Measurements from ENCODE around the gene LRFN2.

Gene LRFN2

DNA sequence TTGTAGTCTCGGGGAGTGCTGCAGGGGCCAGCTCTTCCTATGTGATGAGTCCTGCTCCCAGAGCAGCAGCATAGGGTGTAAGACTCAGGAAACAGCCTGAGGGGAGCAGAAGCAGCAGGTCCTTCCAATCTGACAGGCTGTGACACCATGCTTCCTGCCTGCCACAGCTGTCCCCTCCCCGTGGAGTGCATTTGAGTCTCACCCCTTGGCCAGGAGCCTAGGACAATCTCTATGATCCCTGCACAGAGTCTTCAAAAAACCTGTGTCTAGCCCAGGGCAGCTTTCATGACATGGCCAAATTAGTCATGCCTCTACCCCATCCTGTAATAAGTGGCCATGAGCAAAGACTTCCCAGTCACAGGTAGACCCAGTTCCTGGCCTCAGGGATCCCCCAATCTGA, 23.1 kb upstream of the LRFN2 start:
- Mint-ChIP-seq H3K9me3 (no peaks in the 10 kb centered on the region), H3K27ac (no peak overlapping the region), H3K36me3 (ENCODE audit: low read depth) (no peaks in the 10 kb centered on the region), H3K27me3 (peaks cover 16% of the 10 kb centered on the region), H3K4me3 (no peak overlapping the region), H3K4me1 (ENCODE audit: low read depth) (no peaks in the 10 kb centered on the region)
- intact Hi-C loops (cut with micrococcal nuclease) = no loop called here

DNA sequence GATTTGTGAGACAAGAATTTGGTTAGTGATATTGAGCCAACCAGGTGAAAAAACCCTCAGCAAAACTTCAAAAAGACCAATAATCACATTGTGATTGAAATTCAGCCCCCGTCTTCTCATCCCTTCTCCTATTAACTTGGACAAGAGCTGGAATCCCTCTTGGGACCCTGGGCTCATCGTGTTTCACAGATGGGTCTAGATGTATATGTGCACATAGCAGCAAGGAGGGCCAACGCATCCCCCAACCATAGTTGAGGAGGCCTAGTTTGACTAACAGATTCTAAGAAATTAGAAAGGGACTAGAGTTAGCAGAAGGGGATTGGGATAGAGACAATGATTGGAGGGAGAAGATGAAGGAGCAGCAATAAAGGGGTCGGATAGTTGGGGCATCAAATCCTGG, 19.8 kb upstream of the LRFN2 start:
- H3K27me3 Mint-ChIP-seq = peaks cover 24% of the 10 kb centered on the region
- H3K4me1 Mint-ChIP-seq (ENCODE audit: low read depth) = no peaks in the 10 kb centered on the region
- H3K9me3 Mint-ChIP-seq = no peaks in the 10 kb centered on the region
- intact Hi-C loops (cut with micrococcal nuclease) = no loop called here
- H3K4me3 Mint-ChIP-seq = no peak overlapping the region
- no peak overlapping the region for H3K27ac Mint-ChIP-seq
- H3K36me3 Mint-ChIP-seq (ENCODE audit: low read depth) = no peaks in the 10 kb centered on the region

DNA sequence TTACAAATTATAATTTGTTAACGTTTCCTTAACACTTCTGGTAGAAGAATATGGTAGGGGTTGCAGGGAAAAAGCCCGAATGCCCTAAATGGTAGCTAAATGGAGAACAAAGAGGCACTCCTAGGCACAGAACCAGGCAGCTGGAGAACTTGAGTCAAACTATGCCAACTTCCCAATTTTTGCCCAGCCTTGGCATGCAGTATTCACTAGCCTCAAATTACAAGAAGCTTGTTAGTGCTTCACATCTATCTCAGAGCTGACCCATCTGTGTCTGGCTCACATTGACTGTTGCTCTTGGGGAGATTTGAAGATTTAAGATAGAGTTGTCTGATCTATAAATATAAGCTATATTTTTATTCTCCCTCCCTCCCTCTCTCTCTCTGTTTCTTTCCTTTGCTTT, 19.4 kb upstream of the LRFN2 start:
- Mint-ChIP-seq H3K27ac (no peak overlapping the region), H3K27me3 (peaks cover 24% of the 10 kb centered on the region), H3K4me1 (ENCODE audit: low read depth) (no peaks in the 10 kb centered on the region), H3K36me3 (ENCODE audit: low read depth) (no peaks in the 10 kb centered on the region), H3K9me3 (no peaks in the 10 kb centered on the region), H3K4me3 (no peak overlapping the region)
- intact Hi-C loops (cut with micrococcal nuclease) = no loop called here

DNA sequence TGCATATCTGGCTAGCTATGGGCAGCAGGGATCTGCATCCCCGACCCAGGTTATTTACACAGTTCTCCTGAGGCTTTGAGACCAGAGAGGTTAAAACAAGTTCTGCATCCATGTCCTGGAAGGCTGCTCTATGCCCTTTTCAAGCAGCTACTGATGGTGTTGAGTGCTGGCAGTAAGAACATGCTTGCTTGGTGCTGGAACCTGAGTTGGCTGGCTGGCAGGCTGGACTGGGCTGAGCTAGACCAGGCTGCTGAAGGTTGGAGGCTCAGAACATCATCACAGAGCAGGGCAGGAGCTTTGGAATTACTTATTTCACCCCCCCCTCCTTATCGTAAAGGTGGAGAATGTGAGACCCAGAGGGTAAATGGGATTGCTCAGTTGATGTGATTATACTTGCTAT, 16.9 kb upstream of the LRFN2 start:
- Mint-ChIP-seq H3K27me3 (peaks cover 31% of the 10 kb centered on the region), H3K4me1 (ENCODE audit: low read depth) (no peaks in the 10 kb centered on the region), H3K4me3 (no peak overlapping the region), H3K27ac (no peak overlapping the region), H3K9me3 (no peaks in the 10 kb centered on the region), H3K36me3 (ENCODE audit: low read depth) (no peaks in the 10 kb centered on the region)
- intact Hi-C loops (cut with micrococcal nuclease) = no loop called here

DNA sequence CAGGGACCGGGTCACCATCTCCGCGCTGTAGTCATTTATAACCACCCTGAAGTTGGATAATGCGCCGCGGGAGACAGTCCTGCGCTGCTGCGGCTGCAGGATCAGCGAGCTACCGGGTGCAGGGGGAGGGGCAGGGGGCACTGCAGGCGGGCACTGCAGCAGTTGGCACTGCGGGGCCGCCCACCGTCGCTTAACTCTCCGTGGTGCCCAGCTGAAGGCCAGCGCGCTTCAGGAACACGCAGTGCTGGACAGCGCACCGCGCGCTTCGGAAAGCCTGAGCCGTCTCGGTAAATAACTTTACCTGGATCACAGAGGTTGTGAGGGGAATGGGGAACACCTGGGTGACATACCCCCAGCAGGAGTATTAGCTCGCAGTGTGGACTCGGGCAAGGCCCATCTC, 12.4 kb upstream of the LRFN2 start:
- intact Hi-C loops (cut with micrococcal nuclease) = no loop called here
- no peaks in the 10 kb centered on the region for H3K36me3 Mint-ChIP-seq (ENCODE audit: low read depth)
- H3K4me3 Mint-ChIP-seq = no peak overlapping the region
- no peak overlapping the region for H3K27ac Mint-ChIP-seq
- no peaks in the 10 kb centered on the region for H3K4me1 Mint-ChIP-seq (ENCODE audit: low read depth)
- H3K9me3 Mint-ChIP-seq = no peaks in the 10 kb centered on the region
- peaks cover 28% of the 10 kb centered on the region for H3K27me3 Mint-ChIP-seq

DNA sequence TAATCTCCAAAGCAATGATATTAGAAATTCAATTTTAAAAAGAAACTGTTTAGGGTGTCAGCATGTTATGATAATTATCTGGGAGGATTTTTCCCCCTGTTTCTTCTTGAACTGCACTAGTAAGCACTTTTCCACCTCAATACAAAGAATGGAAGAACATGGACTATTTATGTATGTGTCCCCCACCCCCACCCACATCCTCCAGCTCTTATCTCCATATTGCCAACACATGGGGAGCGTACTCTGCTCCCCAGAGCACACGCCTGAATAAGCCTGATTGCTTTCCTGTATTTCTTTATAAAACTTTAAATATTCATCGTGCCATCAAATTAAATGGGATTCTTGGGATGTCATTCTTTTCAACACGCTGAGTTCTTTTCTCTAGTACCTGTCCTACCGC, 11.4 kb upstream of the LRFN2 start:
- Mint-ChIP-seq H3K27me3 (peaks cover 28% of the 10 kb centered on the region), H3K4me1 (ENCODE audit: low read depth) (no peaks in the 10 kb centered on the region), H3K4me3 (no peak overlapping the region), H3K36me3 (ENCODE audit: low read depth) (no peaks in the 10 kb centered on the region), H3K9me3 (no peaks in the 10 kb centered on the region), H3K27ac (no peak overlapping the region)
- intact Hi-C loops (cut with micrococcal nuclease) = no loop called here

DNA sequence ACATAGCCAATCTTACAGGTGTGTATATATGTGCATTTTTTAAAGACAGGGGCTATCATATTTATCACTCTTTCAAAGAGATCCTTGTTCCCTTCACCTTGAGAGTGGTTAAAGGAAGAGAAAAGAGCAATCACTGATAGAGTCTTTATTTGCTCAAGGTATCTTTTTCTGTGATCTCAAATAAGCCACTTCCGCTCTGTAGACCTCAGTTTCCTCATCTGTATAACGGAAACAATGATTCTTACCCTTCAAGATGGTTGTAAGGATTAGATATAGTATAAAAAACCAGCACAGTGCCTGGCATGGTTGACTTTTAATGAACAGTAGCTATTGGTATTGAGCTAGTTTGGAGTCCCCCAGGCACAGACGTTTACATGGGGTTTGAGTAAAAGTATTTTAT, 10.1 kb upstream of the LRFN2 start:
- intact Hi-C loops (cut with micrococcal nuclease) = no loop called here
- Mint-ChIP-seq H3K27ac (no peak overlapping the region), H3K36me3 (ENCODE audit: low read depth) (no peaks in the 10 kb centered on the region), H3K4me3 (no peak overlapping the region), H3K27me3 (peaks cover 28% of the 10 kb centered on the region), H3K9me3 (no peaks in the 10 kb centered on the region), H3K4me1 (ENCODE audit: low read depth) (no peaks in the 10 kb centered on the region)

DNA sequence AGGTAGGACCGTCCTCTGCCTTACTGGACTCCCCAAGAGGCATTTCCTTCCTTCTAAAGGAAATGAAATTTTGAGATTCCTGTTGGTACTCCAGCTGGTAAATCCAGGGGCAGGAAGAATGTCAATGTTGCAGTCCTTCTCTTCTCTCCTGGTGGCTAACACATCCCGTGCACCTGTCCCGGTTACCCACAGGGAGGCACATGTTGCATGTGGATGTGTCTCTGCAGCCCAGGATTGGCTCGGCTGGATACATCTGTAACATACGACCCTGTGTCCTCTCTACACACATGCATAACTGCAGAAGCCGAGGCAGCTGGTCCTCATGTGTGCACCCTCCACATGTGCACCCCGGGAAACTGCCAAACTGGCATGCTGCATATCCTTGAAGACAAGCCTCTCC, 1.3 kb upstream of the LRFN2 start:
- H3K4me1 Mint-ChIP-seq (ENCODE audit: low read depth) = no peaks in the 10 kb centered on the region
- no peaks in the 10 kb centered on the region for H3K9me3 Mint-ChIP-seq
- H3K36me3 Mint-ChIP-seq (ENCODE audit: low read depth) = no peaks in the 10 kb centered on the region
- intact Hi-C loops (cut with micrococcal nuclease) = no loop called here
- H3K27me3 Mint-ChIP-seq = peaks cover 70% of the 10 kb centered on the region
- no peak overlapping the region for H3K27ac Mint-ChIP-seq
- H3K4me3 Mint-ChIP-seq = no peak overlapping the region

DNA sequence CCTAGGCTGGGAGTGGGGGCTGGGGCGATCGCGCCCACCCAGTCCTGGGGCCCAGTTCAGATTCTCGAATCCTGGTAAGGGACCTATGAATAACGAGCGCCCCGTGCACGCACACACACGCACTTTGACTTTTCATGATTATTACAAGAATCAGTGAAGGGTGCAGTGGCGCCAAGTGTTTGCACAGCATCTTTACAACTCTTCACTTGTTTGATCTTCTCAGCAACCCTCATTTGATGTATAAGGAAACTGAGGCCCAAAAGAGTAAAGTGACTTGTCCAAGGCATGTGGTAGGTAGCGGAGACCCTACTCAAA, 863 bp upstream of the LRFN2 start:
- no peak overlapping the region for H3K27ac Mint-ChIP-seq
- intact Hi-C loops (cut with micrococcal nuclease) = no loop called here
- peaks cover 69% of the 10 kb centered on the region for H3K27me3 Mint-ChIP-seq

DNA sequence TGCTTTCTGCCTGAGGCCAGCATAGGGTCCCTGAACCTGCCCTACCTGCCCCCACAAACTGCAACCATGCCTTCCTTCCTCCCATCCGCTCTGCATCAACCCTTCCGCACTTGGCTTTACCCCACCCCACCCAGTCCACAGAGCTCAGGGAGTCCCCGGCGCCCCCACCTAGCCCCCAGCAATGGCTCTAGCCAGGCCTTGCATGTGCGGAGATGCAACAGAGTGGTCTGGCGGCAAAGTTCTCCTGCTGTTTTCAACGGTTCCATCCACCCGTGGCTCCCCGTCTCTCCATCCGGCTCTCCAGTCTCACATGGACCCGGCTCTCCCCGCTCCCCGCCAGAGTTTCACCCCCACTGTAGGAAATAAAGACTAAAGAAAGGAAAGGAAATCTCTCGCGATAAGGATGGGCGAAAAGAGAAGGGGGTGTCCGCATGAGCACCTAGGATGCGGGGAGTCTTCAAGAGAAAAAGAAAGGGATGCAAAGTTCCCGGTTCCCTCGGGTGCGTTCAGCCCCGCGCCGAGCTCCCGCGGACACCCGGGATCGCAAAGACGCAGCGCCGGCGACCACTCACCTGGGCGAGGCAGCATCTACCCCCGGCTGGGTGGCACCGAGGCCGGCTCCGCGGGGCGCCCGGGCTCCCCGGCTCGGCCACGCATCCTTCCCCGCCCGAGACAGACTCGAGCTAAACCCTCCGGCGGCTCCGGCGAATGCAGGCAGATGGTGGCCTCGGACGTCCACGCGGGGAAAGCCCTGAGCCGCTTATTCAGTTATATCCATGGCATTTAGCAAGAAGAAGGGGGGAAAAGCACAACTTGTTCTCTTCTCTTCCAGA, 579 bp downstream of the LRFN2 start:
- intact Hi-C loops (cut with micrococcal nuclease) = no loop called here
- Mint-ChIP-seq H3K27me3 (peaks cover 64% of the 10 kb centered on the region), H3K9me3 (no peaks in the 10 kb centered on the region), H3K27ac (no peak overlapping the region), H3K4me3 (no peak overlapping the region), H3K4me1 (ENCODE audit: low read depth) (no peaks in the 10 kb centered on the region), H3K36me3 (ENCODE audit: low read depth) (no peaks in the 10 kb centered on the region)

More for the DNA sequence above, 863 bp upstream of the LRFN2 start:
- Mint-ChIP-seq H3K9me3 (no peaks in the 10 kb centered on the region), H3K36me3 (ENCODE audit: low read depth) (no peaks in the 10 kb centered on the region), H3K4me1 (ENCODE audit: low read depth) (no peaks in the 10 kb centered on the region), H3K4me3 (no peak overlapping the region)

DNA sequence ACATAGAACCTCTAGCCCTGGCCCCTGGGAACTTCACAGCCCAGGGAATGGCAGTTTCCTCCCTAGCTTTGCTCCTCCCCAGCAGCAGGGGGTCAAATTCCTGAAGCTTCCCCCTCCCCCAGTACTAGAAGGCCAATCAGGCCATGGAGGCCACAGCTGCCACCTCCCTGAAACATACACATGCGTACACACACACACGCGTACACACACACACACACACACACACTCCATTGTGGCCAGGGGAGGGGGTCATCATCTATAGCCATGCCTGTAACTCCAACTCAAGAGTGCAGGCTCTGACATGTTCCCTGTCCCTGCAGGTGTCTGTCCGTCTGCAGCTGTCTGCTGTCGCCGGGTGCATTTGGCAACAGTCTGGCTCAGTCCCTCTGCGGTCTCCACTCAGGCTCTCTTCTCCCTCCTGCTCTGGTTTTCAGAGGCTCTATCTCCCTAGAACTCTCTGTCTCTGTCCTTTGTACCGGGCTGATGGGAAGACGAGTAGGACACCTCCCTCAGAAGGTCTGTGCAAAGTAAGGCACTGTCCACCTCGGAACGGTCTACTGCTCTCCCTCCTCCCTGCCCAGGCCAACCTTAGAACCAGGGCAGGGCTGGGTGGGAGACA, 1.4 kb downstream of the LRFN2 start:
- Mint-ChIP-seq H3K27me3 (peaks cover 64% of the 10 kb centered on the region), H3K27ac (no peak overlapping the region)
- intact Hi-C loops (cut with micrococcal nuclease) = no loop called here

DNA sequence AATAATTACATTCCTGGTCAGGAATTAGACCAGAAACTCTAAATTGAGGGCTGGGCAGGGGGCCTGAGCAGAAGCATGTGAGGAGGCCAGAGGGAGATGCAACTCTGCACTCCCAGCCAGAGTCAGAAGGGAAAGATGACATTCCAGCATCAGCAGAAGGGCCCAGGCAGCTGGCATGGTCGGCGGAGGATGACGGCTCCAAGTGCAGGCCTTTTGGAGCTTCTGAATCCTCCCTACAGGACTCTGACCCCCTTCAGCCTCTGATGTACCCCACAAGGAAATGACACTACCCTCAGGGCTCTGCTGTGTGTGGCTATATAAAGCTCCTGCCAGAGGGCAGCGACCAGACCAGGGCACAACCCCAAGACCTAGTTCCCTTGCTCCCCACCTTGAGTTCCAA, 1.9 kb downstream of the LRFN2 start:
- Mint-ChIP-seq H3K27ac (no peak overlapping the region), H3K36me3 (ENCODE audit: low read depth) (no peaks in the 10 kb centered on the region), H3K9me3 (no peaks in the 10 kb centered on the region), H3K27me3 (peaks cover 61% of the 10 kb centered on the region), H3K4me1 (ENCODE audit: low read depth) (no peaks in the 10 kb centered on the region), H3K4me3 (no peak overlapping the region)
- intact Hi-C loops (cut with micrococcal nuclease) = no loop called here

More for the DNA sequence above, 1.4 kb downstream of the LRFN2 start:
- Mint-ChIP-seq H3K36me3 (ENCODE audit: low read depth) (no peaks in the 10 kb centered on the region), H3K4me1 (ENCODE audit: low read depth) (no peaks in the 10 kb centered on the region), H3K4me3 (no peak overlapping the region), H3K9me3 (no peaks in the 10 kb centered on the region)

DNA sequence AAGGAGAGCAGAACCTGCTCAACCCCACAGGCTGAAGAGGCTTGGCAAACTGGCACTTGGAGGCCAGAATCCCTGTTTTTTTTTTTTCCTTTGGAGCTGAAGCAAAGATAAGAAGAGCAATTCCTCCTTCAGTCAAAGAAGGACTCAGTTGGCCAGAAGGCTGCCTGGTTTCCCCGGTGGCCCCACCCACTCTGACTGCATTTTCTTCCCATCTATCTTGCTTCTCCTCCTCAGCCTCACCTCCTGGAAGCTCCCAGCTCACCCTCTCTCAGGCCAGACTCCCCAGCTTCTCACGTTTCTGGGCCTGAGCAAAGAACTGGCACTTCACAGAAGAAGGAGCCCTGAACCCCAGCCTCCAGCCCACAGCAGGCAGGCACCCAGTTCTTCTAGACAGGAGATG, 2.4 kb downstream of the LRFN2 start:
- Mint-ChIP-seq H3K36me3 (ENCODE audit: low read depth) (no peaks in the 10 kb centered on the region), H3K27me3 (peaks cover 57% of the 10 kb centered on the region), H3K4me3 (no peak overlapping the region), H3K4me1 (ENCODE audit: low read depth) (no peaks in the 10 kb centered on the region), H3K27ac (no peak overlapping the region), H3K9me3 (no peaks in the 10 kb centered on the region)
- intact Hi-C loops (cut with micrococcal nuclease) = no loop called here

DNA sequence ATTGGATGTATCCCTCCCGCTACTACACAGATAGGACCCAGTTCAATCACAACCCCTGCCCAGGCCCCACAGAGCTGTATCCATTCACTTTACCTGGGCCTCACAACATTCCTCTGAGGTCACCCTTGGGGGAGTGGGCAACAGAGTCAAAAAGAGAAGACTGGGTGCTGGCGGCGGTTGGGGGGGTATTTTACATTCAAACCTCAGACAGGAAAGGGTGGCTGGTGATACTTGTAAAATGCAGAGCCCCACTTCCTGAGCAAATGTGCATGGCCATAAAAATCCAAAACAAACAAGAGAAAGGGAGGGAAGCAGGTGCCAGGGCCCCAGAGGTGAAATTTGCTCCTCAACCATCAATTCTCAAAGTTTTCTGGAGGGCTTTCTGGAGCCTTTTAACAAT, 3.5 kb downstream of the LRFN2 start:
- Mint-ChIP-seq H3K27ac (no peak overlapping the region), H3K27me3 (peaks cover 49% of the 10 kb centered on the region), H3K36me3 (ENCODE audit: low read depth) (no peaks in the 10 kb centered on the region), H3K4me3 (no peak overlapping the region), H3K9me3 (no peaks in the 10 kb centered on the region), H3K4me1 (ENCODE audit: low read depth) (no peaks in the 10 kb centered on the region)
- intact Hi-C loops (cut with micrococcal nuclease) = no loop called here

DNA sequence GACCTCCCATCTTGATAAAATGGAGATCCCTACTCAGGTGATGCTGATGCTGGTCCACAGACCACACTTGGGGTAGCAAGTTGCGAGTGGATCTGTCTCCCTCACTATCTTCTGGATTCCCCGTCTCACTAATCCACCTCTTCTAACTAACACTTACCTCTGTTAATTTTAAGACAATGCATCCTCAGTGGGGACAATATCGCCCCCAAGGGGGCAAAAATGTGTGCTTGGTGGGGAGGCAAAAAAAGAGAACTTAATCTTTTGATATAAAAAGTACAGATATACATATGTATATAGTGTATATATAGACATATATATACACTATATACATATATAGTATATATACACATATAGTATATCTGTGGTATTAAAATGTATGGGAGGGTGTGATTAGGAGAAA, 4.3 kb downstream of the LRFN2 start:
- Mint-ChIP-seq H3K4me1 (ENCODE audit: low read depth) (no peaks in the 10 kb centered on the region), H3K27ac (no peak overlapping the region), H3K36me3 (ENCODE audit: low read depth) (no peaks in the 10 kb centered on the region), H3K9me3 (no peaks in the 10 kb centered on the region), H3K27me3 (peaks cover 41% of the 10 kb centered on the region), H3K4me3 (no peak overlapping the region)
- intact Hi-C loops (cut with micrococcal nuclease) = no loop called here

Data from dendritic cell treated with granulocyte-macrophage colony-stimulating factor and Interleukin-4, amounts not matched to agents 40 ng/mL and 50 ng/mL, for 4 days (primary cell).